HG02885 (cell line): ENCODE data around the gene C11orf21.

Source experiments
- ATAC-seq: cut with Tn5 transposase; IDR thresholded peaks from one replicate; pipeline ENCODE4 v1.9.1; 2021; ENCODE audit warnings: mild to moderate bottlenecking; ENCODE audit not compliant: unreplicated experiment, poor library complexity

Gene C11orf21

DNA sequence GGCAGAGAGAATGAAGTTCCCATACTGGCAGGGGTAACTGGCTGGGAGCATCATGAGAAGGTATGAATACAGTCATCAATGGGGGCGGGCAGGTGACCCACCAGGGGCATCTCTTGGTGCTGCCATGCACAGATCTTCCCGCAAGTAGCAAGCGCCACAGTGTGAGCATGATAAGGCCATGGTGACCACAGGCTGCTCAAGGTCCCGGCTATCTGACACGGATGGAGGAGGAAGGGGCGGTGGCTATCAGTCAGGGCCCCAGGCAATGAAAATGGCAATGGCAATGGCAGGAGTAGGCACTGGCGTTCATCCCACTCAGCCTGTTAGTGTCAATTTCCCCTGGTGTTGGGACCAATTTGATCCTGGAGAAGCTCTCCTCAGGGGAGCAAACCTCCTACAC lies 53.0 kb downstream of the C11orf21 start:
- ATAC-seq = no peak

DNA sequence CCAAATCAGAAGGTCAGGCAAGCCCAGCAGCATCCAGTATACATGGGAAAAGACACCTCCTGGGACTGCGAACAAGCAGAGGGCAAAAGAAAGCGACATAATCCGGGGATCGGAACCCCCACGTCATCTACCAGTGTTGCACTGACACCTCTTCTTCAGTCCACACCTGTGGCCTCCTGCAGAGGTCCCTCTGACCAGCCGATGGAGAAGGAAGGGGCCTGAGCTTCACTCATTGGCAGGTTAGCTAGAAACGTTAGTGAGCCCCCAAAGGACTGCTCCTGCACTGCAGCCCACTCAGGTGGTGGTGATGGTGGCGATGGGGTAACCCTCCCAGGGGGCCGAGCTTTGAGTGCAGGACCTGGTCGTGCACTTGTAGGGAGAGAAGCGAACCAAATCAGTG lies 53.5 kb downstream of the C11orf21 start:
- ATAC-seq = no peak

DNA sequence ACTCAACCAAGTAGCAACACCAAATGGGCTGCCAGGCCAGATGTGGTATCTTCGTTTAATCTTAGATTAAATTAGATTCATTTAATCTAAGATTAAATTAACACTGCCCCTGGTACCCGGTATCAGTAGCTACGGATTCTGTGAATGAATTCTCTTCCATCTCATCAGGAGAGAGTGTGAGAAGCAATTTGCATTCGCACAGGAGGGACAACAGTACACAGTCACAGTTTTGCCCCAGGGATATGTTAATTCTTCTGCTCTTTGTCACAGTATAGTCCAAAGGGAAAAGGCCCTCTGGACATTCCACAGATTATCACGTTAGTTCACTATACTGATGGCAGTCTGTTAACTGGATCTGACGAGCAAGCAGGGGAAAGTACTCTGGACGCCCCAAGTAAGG lies 54.2 kb downstream of the C11orf21 start:
- no peak for ATAC-seq
